GM18870 (cell line): Measurements from ENCODE around the gene PRPF8.

ENCODE experiments used
- ATAC-seq: cut with Tn5 transposase; IDR thresholded peaks from one replicate; pipeline ENCODE4 v1.9.1; 2021; ENCODE audit warnings: moderate library complexity; ENCODE audit not compliant: unreplicated experiment

Gene PRPF8

GRCh38 chr17:1627982-1628855 lies 56.4 kb downstream of the PRPF8 start, which contains the start of gene SLC43A2:
Gene SLC43A2 (minus strand): TSS chr17:1628834. CDS start chr17:1627874, 960 bp downstream.
- no peak for ATAC-seq

DNA sequence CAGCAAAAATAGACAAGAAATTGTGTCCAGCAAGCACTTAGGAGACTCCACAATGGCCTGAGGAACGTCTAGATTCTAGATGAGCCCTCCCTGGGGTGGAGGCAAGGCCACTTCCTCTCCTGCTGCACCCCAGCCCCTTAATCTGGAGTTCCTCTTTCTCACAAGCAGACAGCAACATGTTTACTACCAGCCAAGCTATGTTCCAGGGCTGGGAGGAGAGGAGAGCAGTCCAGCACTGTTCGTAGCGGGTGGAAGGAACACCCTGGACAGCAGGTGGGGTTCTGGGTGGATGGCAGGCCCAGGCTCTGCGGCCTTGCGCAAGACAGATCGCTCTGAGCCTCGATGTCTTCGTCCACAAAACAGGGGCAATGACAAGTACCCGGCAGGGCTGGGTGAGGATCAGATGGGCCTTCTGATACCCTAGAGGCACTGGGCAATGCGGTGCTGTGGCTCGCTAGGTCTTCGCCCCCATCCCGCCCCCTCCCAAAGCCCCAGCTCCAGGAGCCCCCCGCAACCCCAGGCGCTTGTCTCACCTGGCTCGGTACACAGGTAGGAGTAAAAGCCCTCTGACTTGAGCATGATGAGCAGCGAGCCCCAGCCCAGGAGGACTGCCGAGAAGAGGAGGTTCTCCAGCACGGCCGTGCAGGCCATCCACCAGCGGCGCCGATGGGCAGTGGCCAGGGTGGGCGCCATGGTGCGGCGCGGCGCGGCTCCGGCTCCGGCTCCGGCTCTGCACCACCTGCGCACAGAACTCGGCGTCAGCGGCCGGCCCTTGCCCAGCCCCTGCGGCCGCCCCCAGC lies 57.3 kb downstream of the PRPF8 start:
- no peak for ATAC-seq

GRCh38 chr17:1626333-1626732 lies 58.3 kb downstream of the PRPF8 start:
- ATAC-seq, result no peak

GRCh38 chr17:1625581-1625980 lies 59.1 kb downstream of the PRPF8 start:
- no peak for ATAC-seq

- ATAC-seq, result no peak
Observed at GRCh38 chr17:1625053-1625452, 59.6 kb downstream of the PRPF8 start.

DNA sequence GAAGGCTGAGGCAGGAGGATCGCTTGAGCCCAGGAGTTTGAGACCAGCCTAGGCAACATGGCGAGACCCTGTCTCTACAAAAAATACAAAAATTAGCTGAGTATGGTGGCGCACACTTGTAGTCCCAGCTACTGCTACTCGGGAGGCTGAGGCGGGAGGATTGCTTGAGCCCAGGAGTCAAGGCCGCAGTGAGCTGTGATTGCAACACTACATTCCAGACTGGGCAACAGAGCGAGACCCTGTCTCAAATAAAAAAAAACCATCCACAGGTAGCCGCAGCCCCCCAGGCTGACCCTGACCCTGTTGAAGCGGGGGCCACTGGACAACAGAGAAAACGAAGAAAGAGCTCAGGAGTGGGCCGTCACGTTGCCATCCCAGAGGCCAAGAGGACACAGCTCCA lies 60.0 kb downstream of the PRPF8 start:
- ATAC-seq, result no peak

DNA sequence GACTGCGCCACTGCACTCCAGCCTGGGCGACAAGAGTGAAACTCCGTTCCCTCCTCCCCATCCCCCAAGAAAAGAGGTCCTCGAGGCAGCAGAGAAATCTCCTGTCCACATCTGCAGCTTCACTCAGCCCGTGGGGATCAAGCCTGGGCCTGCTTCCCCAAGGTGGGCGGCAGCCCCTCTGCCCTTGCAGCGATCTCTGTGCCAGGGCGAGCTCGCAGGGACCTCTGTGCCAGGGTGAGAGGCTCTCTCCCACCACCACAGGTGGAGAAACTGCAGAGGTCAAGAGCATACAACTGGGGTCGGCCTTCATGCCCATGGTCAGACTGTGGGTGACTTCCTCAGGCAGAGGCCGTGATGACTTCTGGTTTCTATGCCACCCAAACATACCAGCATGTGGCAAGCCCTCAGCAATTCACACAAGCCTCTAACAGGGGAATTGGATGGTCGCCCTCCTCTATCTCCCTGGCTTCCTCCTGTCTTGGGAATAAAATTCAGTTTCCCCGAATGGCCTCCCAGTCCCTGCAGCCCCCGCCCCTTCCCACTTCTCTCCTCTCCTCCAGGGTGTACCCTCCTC lies 61.5 kb downstream of the PRPF8 start:
- no peak for ATAC-seq

GRCh38 chr17:1621273-1621954 lies 63.3 kb downstream of the PRPF8 start:
- no peak for ATAC-seq

DNA sequence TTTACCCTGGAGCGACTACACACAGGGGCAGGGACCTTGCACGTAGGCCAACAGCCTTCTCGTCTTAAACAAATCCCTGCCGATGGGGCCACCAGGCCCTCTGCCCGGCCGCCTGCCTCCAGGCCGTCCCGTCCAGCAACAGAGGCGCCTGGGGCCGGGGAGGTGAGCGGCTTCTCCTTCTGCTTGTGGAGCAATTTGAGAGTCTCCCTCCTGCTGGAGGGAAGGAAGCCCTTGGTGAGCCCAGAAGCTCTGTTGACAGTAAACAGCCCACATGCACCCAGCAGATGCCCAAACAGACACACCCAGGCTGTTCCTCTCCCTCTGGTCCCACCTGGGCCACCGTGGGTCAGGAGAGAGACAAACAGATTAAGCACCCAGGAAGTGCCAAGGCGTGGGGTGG lies 64.2 kb downstream of the PRPF8 start:
- no peak for ATAC-seq

DNA sequence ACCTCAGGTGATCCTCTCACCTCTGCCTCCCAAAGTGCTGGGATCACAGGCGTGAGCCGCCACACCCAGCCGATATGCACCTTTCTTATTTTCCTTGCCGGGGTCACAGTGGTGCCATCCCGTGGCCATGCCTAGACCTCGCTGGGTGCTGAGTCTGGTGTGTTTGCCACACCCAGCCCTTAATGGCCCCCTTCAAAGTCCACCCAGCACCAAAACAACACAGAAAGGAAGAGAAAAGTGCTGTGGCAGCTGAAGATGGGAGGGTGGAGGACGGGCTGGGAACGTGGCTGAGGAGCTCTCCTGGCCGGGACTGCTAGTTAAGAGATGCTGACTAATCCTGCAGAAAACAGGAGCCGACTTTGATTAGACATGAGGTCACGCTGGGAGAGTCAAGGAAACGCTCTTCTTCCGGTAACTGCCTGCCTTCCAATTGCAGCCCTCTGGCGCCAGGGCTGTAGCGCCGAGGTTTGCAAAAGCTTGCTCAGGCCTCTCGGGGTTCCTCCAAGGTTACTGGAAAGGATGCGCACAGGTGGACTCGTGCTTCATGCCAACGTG lies 67.0 kb downstream of the PRPF8 start:
- ATAC-seq, result no peak

DNA sequence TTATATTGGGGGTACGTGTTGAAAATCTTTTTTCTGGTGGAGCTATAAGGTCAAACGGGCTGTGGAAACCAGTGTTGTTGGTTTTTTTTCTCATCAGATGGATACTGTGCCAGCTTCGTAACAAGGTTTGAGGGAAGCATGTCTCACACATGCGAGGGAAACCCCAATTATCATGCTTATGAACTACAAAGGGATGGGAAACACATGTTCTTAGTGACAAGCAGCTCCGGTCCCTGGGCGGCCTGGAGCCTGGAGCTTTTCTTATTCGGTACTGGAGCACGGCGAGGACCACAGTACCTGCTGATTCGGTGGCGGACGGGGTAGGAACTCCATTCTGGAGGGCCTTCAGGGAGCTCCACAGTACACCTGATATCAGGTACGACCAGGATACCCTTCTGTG lies 68.6 kb downstream of the PRPF8 start:
- ATAC-seq, result no peak

DNA sequence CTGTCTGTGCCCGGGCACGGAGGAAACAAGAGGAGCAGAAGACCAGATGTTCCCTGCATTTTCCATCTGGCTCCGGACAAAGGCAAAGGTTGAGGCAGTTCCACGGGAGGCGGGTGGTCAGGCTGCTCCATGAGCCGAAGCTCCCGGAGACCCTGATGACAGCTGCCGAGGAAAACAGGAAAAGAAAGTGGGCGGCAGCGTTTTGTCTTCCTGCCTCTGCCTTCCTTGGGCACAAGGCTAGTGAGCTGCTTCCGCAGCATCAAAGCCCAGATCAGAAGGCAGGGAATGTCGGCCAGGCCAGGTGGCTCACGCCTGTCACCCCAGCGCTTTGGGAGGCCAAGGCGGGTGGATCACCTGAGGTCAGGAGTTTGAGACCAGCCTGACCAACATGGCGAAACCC lies 72.3 kb downstream of the PRPF8 start:
- ATAC-seq, result no peak

DNA sequence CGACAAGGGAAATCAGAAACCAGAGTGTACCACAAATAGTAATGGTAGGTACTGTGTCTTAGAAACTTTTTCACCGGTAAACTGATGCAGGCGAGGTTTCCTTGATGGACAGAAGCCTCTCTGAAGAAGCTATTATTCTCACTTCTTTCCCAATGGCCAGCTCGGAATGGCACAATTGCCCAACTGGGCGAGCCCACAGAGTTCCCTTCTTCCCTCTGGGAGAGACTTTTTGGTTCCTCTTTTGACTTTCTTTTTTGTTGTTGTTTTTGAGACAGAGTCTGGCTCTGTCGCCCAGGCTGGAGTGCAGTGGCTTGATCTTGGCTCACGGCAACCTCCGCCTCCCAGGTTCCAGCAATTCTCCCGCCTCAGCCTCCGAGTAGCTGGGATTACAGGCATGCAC lies 73.0 kb downstream of the PRPF8 start:
- ATAC-seq, result no peak

GRCh38 chr17:1608676-1609075 lies 76.0 kb downstream of the PRPF8 start:
- ATAC-seq, result no peak

DNA sequence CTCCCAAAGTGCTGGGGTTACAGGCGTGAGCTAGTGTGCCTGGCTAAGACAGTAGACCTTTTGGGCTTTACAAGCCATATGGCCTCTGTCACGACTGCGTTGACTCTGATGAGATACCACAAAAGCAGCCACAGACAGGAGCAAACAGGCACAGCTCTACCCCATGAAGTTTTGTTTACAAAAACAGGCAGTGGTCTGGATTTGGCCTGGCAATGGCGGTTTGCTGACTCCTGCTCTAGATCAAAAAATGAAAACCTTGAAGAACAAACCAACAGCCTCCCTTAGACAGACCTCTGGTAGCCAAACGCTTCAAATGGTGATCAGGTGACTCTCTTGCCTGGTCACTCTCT lies 76.7 kb downstream of the PRPF8 start:
- ATAC-seq, result no peak

DNA sequence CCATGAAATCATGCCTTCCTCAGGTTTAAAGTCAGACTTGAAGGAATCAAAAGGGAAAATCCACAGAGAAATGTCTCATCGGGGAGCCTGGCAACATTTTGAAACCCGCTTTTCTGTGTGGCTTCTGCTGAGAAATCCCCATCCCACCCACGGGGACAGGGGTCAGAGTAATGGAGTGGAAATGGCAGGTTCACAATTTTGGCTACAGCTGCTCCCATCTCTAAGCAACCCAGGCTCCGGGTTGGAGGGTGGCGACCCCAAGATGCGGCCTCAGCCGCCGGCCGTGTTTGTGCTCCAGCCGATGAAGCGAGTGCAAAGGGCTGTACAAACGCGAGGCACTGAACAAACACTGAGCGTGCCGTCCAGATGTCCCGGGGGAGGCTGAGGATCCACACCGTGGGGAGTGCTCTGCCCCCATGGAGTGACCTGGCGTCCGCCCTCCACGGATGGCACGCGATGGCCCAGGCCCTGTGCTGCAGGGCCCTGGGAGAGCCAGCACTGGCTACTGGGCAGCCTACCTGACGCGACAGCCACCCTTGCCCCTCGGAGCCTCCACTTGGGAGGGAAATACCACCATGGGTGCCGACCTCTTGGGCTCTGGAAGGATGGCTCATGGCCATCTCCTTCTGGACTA lies 78.2 kb downstream of the PRPF8 start:
- no peak for ATAC-seq

DNA sequence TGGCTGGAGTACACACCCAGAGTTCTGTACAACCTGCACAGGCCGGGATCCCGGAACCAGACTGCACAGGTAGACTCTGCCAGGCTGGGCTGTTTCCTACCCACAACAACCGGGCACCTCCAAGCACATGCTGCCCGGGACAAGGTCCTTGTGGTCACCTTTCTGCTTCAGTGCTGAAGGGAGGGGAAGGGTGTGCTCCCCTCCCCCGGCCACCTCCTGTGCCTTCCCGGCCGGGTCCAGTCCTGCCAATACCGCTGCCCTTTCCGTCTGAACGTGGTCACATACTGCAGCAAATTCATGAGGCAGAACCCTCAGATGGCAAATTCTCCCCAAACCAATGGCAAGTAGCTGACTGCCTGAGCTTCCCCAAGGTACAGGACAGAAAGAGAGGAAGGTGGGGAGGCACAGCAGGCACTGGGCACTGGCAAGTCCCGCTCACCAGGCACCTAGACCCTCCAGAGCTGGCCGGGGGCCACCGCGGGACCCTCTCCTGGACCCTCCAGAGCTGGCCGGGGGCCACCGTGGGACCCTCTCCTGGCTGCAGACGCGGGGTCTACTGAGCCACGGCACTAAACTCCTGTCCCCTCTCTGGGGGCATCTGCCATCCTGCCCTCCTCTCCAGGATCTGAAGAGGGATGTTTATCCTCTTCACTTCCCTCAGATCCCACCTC lies 78.9 kb downstream of the PRPF8 start:
- no peak for ATAC-seq

DNA sequence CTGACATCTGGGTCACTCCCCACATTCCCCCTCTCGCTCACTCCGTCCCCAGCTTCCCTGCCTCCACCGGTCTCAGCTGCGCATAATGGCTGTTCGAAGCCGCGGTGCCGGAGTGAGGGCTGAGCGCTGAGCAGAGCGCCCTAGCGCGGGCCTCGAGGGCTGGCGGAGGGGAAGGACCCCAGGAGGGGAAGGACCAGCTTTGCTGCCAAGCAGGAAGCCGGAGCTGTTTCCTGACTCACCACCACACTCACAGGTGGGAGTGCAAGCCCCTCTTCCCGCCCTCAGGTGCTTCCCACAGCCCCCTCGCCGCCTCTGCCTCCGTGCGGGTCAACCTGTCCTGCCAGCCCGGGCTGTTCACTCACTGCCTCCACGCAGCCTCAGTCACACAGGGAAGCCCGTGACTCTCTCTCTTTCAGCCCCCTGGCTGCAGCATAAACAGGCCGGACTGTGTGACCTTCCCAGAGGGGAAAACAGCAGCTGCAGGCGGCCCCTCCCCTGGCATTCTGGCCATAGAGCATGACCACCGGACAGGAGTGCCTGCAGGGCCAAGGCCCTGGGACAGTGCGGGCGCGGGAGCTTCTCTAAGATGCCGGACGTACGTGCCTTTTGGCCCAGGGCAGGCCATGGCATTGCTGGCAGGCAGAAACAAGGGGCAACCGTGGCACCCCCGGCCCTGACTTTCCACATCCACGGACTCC lies 79.7 kb downstream of the PRPF8 start:
- ATAC-seq, result no peak

GRCh38 chr17:1601571-1601970 lies 83.1 kb downstream of the PRPF8 start:
- no peak for ATAC-seq
